ENCODE measurements around the gene MT1B.
"Not testable (repeated sequence)": the region's sequence is repeated elsewhere in the genome, so short reads cannot be mapped to it uniquely, and the experiment has no call there.

The MT1B gene

GRCh38 chr16:56667581-56668571, 16.2 kb downstream of the MT1B start, which contains the start of gene MT1G:
Gene MT1G (minus strand): TSS chr16:56668065. CDS start chr16:56667993, 72 bp downstream.
- FAIRE-seq = no peak
- no peak for DNase-seq (ENCODE audit: low spot score)

- FAIRE-seq = no peak
- DNase-seq (ENCODE audit: low spot score) = no peak
Measured at GRCh38 chr16:56669005-56669839, 17.5 kb downstream of the MT1B start, which contains the start of gene MT1H. Gene MT1H (plus strand): TSS chr16:56669814. CDS start chr16:56669885, 71 bp downstream.

- FAIRE-seq (no peak), DNase-seq (ENCODE audit: low spot score) (no peak)
Measured at GRCh38 chr16:56669840-56670619, 18.3 kb downstream of the MT1B start.

- FAIRE-seq (no peak), DNase-seq (ENCODE audit: low spot score) (no peak)
Measured at GRCh38 chr16:56670620-56670934, 18.9 kb downstream of the MT1B start.

GRCh38 chr16:56671691-56672090, 20.0 kb downstream of the MT1B start:
- not testable (repeated sequence) for FAIRE-seq

GRCh38 chr16:56672171-56672570, 20.5 kb downstream of the MT1B start:
- not testable (repeated sequence) for DNase-seq (ENCODE audit: low spot score); FAIRE-seq

More at GRCh38 chr16:56671691-56672090, 20.0 kb downstream of the MT1B start:
- DNase-seq (ENCODE audit: low spot score) = not testable (repeated sequence)

GRCh38 chr16:56672761-56673536, 21.3 kb downstream of the MT1B start:
- FAIRE-seq (no peak), DNase-seq (ENCODE audit: low spot score) (peak; percentile 4)

GRCh38 chr16:56673921-56674320, 22.2 kb downstream of the MT1B start:
- DNase-seq (ENCODE audit: low spot score) (no peak), FAIRE-seq (no peak)

- not testable (repeated sequence) for DNase-seq (ENCODE audit: low spot score); FAIRE-seq
Measured at GRCh38 chr16:56674570-56674969, 22.9 kb downstream of the MT1B start.

GRCh38 chr16:56675685-56676210, 24.1 kb downstream of the MT1B start:
- FAIRE-seq = no peak
- no peak for DNase-seq (ENCODE audit: low spot score)

GRCh38 chr16:56677474-56677873, 25.8 kb downstream of the MT1B start:
- FAIRE-seq (no peak), DNase-seq (ENCODE audit: low spot score) (no peak)

- DNase-seq (ENCODE audit: low spot score) = no peak
- FAIRE-seq = no peak
Measured at GRCh38 chr16:56679078-56679730, 27.5 kb downstream of the MT1B start.

GRCh38 chr16:56679818-56680217, 28.1 kb downstream of the MT1B start:
- FAIRE-seq (peak; percentile 59), DNase-seq (ENCODE audit: low spot score) (peak; percentile 85)

GRCh38 chr16:56681939-56682702, 30.4 kb downstream of the MT1B start, which contains the start of gene MT1X:
Gene MT1X (plus strand): TSS chr16:56682470. CDS start chr16:56682541, 71 bp downstream.
- peak; percentile 87 for DNase-seq (ENCODE audit: low spot score)
- FAIRE-seq = peak; percentile 18

- no peak for DNase-seq (ENCODE audit: low spot score)
- no peak for FAIRE-seq
Measured at GRCh38 chr16:56682703-56683397, 31.2 kb downstream of the MT1B start.

GRCh38 chr16:56683424-56684172, 31.9 kb downstream of the MT1B start:
- no peak for DNase-seq (ENCODE audit: low spot score)
- FAIRE-seq = no peak

GRCh38 chr16:56684256-56684925, 32.7 kb downstream of the MT1B start:
- FAIRE-seq (no peak), DNase-seq (ENCODE audit: low spot score) (no peak)
